Keratinocyte (primary cell): Measurements from ENCODE around the gene DCUN1D2. TPM values are rescaled to one million over a fixed set of nuclear protein-coding genes. Genes with fewer than 3 reads are reported as not detected.

ENCODE experiments used
- DNase-seq: peaks from one replicate; pipeline ENCODE4 v3.0.0-alpha.2; 2011; ENCODE audit warnings: low read depth, missing footprints, low spot score
- FAIRE-seq: peaks from 2 replicates; lab custom pipeline; 2011; peaks lifted over from hg19 to GRCh38; lab: Jason Lieb, UNC
- H2AFZ ChIP-seq: 2 replicates; pipeline ENCODE4 v1.6.0; 2012; ENCODE audit warnings: low read length, control low read depth, inconsistent platforms; ENCODE audit not compliant: control insufficient read depth
- H3K27ac ChIP-seq: 2 replicates; pipeline ENCODE4 v1.5.1; 2011; ENCODE audit warnings: low read length; ENCODE audit not compliant: control insufficient read depth, insufficient read depth
- H3K27me3 ChIP-seq: 3 replicates; pipeline ENCODE4 v1.6.0; 2011; ENCODE audit warnings: low read length; ENCODE audit not compliant: control insufficient read depth, insufficient read depth; ENCODE audit errors: extremely low read depth
- H3K36me3 ChIP-seq, 2 experiments: 2 replicates in 1 of 2; 3 replicates in 1 of 2; pipeline ENCODE4 v1.5.1; 2011; ENCODE audit warnings: low read length in 2 of 2, mild to moderate bottlenecking in 1 of 2; ENCODE audit not compliant: control insufficient read depth in 2 of 2, insufficient read depth in 2 of 2; ENCODE audit errors: extremely low read depth in 1 of 2
- H3K4me1 ChIP-seq: 3 replicates; pipeline ENCODE4 v1.5.1; 2011; ENCODE audit warnings: low read length; ENCODE audit not compliant: control insufficient read depth, insufficient read depth; ENCODE audit errors: extremely low read depth
- H3K4me2 ChIP-seq: 3 replicates; pipeline ENCODE4 v1.6.0; 2011; ENCODE audit warnings: low read depth, low read length; ENCODE audit not compliant: control insufficient read depth, insufficient read depth; ENCODE audit errors: extremely low read depth
- H3K4me3 ChIP-seq, 3 experiments: fragments of 200-600 bp in 1 of 3; sonication (generic) in 1 of 3; 2 replicates in 2 of 3; 3 replicates in 1 of 3; pipeline ENCODE4 v1.5.1; 2011 to 2016; ENCODE audit warnings: low read length in 3 of 3, mild to moderate bottlenecking in 3 of 3, control low read depth in 2 of 3, inconsistent platforms in 1 of 3, low read depth in 1 of 3, mixed read lengths in 1 of 3, mixed run types in 1 of 3, moderate library complexity in 1 of 3; ENCODE audit not compliant: control insufficient read depth in 2 of 3, insufficient read depth in 2 of 3; ENCODE audit errors: extremely low read depth in 1 of 3
- H3K79me2 ChIP-seq: 2 replicates; pipeline ENCODE4 v1.6.0; 2012; ENCODE audit warnings: low read length; ENCODE audit not compliant: control insufficient read depth, insufficient read depth
- H3K9ac ChIP-seq: 3 replicates; pipeline ENCODE4 v1.6.0; 2011; ENCODE audit warnings: low read length; ENCODE audit not compliant: control insufficient read depth, insufficient read depth; ENCODE audit errors: extremely low read depth
- H3K9me1 ChIP-seq: 3 replicates; pipeline ENCODE4 v1.6.0; 2011; ENCODE audit warnings: low read length; ENCODE audit not compliant: control insufficient read depth, insufficient read depth; ENCODE audit errors: extremely low read depth
- H3K9me3 ChIP-seq: 2 replicates; pipeline ENCODE4 v1.5.1; 2012; ENCODE audit warnings: low read depth, low read length; ENCODE audit not compliant: control insufficient read depth
- H4K20me1 ChIP-seq: 3 replicates; pipeline ENCODE4 v1.6.0; 2011; ENCODE audit warnings: low read length; ENCODE audit not compliant: control insufficient read depth, insufficient read depth; ENCODE audit errors: extremely low read depth
- EZH2 ChIP-seq: IDR thresholded peaks from one replicate; pipeline ENCODE4 v1.6.1; 2012; ENCODE audit warnings: inconsistent platforms, mild to moderate bottlenecking, low read length, moderate library complexity
- dilution Hi-C: fragments of 300-500 bp; cut with MboI; formaldehyde crosslinking; loops from one replicate; pipeline ENCODE4 v1.7.0; 2020; ENCODE audit warnings: low sequenced_read_pairs; ENCODE audit not compliant: extremely low pct_ligation_motif_present
- polyA plus RNA-seq, 5 experiments: library from polyadenylated mRNA; depleted of rRNA in 3 of 5; stranded (reverse) in 3 of 5; stranded (forward) in 1 of 5; unstranded in 1 of 5; fragments of >200 nt; gene quantifications; 1 replicate in 1 of 5; 2 replicates in 3 of 5; 3 replicates in 1 of 5; pipeline versions ENCODE4 v1.2.1 to v1.2.3, GENCODE V29; 2011 to 2012; ENCODE audit warnings: missing spikeins in 2 of 5, low read depth in 1 of 5, low replicate concordance in 1 of 5
- TF ChIP-seq, protein P1 (sequence below), 3 experiments: IDR thresholded peaks in 1 of 3; conservative IDR thresholded peaks in 1 of 3; optimal IDR thresholded peaks in 1 of 3; 2 replicates in 2 of 3; 3 replicates in 1 of 3; pipeline versions ENCODE3 to v1.5.1; 2011; ENCODE audit warnings: low read length in 3 of 3, mild to moderate bottlenecking in 3 of 3, moderate library complexity in 2 of 3, control low read depth in 1 of 3, inconsistent platforms in 1 of 3; ENCODE audit not compliant: insufficient read depth in 2 of 3; ENCODE audit errors: extremely low read depth in 1 of 3

The DCUN1D2 gene
- polyA plus RNA-seq, 1 donor (not counting 4 experiments of a cell fraction or from before 2014, with no cell fraction given): 9.1 TPM

- FAIRE-seq: no peak
- Histone ChIP-seq H2AFZ (no peak overlapping the region), H3K36me3 (peaks cover 8 to 19% of the 10 kb centered on the region in 2 experiments)
These were observed 47.6 kb upstream of the DCUN1D2 start for GRCh38 chr13:113537909-113538688.

GRCh38 chr13:113537205-113537604, 46.7 kb upstream of the DCUN1D2 start:
- peaks cover 12% of the 10 kb centered on the region for H3K79me2 ChIP-seq

More at GRCh38 chr13:113537909-113538688, 47.6 kb upstream of the DCUN1D2 start:
- dilution Hi-C loops: no loop called here
- no peaks in the 10 kb centered on the region for H3K27me3 ChIP-seq
- no peak overlapping the region for H3K27ac ChIP-seq
- H3K9me3 ChIP-seq: no peaks in the 10 kb centered on the region
- H3K4me2 ChIP-seq: no peak overlapping the region
- peaks cover 4% of the 10 kb centered on the region for H4K20me1 ChIP-seq
- TF ChIP-seq, protein P1, sequence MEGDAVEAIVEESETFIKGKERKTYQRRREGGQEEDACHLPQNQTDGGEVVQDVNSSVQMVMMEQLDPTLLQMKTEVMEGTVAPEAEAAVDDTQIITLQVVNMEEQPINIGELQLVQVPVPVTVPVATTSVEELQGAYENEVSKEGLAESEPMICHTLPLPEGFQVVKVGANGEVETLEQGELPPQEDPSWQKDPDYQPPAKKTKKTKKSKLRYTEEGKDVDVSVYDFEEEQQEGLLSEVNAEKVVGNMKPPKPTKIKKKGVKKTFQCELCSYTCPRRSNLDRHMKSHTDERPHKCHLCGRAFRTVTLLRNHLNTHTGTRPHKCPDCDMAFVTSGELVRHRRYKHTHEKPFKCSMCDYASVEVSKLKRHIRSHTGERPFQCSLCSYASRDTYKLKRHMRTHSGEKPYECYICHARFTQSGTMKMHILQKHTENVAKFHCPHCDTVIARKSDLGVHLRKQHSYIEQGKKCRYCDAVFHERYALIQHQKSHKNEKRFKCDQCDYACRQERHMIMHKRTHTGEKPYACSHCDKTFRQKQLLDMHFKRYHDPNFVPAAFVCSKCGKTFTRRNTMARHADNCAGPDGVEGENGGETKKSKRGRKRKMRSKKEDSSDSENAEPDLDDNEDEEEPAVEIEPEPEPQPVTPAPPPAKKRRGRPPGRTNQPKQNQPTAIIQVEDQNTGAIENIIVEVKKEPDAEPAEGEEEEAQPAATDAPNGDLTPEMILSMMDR (optimal IDR thresholded peaks at IDR 0.05 in 1 of 3, IDR thresholded peaks at IDR 0.05 in 1 of 3, conservative IDR thresholded peaks at IDR 0.05 in 1 of 3; ENCODE audit: extremely low read depth in 1 of 3, insufficient read depth in 2 of 3, low read length in 3 of 3): no peak
- TF ChIP-seq EZH2: no peak
- no peak for DNase-seq
- no peak overlapping the region for H3K9ac ChIP-seq
- no peaks in the 10 kb centered on the region for H3K9me1 ChIP-seq
- H3K4me1 ChIP-seq: peaks cover 14% of the 10 kb centered on the region
- H3K79me2 ChIP-seq: peaks cover 19% of the 10 kb centered on the region
- no peak overlapping the region for H3K4me3 ChIP-seq

More at GRCh38 chr13:113537205-113537604, 46.7 kb upstream of the DCUN1D2 start:
- Histone ChIP-seq H3K4me2 (no peak overlapping the region), H3K36me3 (peaks cover 7 to 19% of the 10 kb centered on the region in 2 experiments), H2AFZ (no peak overlapping the region), H3K27ac (no peak overlapping the region), H3K9me3 (no peaks in the 10 kb centered on the region), H4K20me1 (peaks cover 4% of the 10 kb centered on the region), H3K27me3 (no peaks in the 10 kb centered on the region), H3K9me1 (no peaks in the 10 kb centered on the region), H3K4me3 (no peak overlapping the region), H3K4me1 (peaks cover 16% of the 10 kb centered on the region), H3K9ac (no peak overlapping the region)
- dilution Hi-C loops: no loop called here
- FAIRE-seq: no peak
- TF ChIP-seq, protein P1 (optimal IDR thresholded peaks at IDR 0.05 in 1 of 3, IDR thresholded peaks at IDR 0.05 in 1 of 3, conservative IDR thresholded peaks at IDR 0.05 in 1 of 3; ENCODE audit: extremely low read depth in 1 of 3, insufficient read depth in 2 of 3, low read length in 3 of 3): no peak
- no peak for TF ChIP-seq EZH2
- DNase-seq: no peak
